ENCODE measurements around the gene EWSR1. TPM values are rescaled to one million over a fixed set of nuclear protein-coding genes. Genes with fewer than 3 reads are reported as not detected.

EWSR1 gene
- total and polyA plus RNA-seq, 2 donors (not counting 3 experiments of a cell fraction or from before 2014, with no cell fraction given) = 305 to 588 TPM

- peaks cover 2 to 28% of the 10 kb centered on the region in 2 experiments for H3K36me3 ChIP-seq (ENCODE audit: control insufficient read depth in 2 of 2, extremely low read depth in 1 of 2, insufficient read depth in 2 of 2, low read length in 2 of 2)
- no peaks in the 10 kb centered on the region for H3K4me1 ChIP-seq (ENCODE audit: control insufficient read depth, extremely low read depth, insufficient read depth, low read length)
- no peak overlapping the region for H3K27ac ChIP-seq (ENCODE audit: insufficient read depth, low read depth, low read length)
- H3K4me2 ChIP-seq (ENCODE audit: insufficient read depth, low read length) = no peak overlapping the region
- no peak overlapping the region for H2AFZ ChIP-seq (ENCODE audit: low read depth, low read length)
- BruUV-seq (replicated peaks) = no TSS peak
- H3K79me2 ChIP-seq (ENCODE audit: control insufficient read depth, insufficient read depth, low read length) = no peaks in the 10 kb centered on the region
- dilution Hi-C loops (cut with MboI; ENCODE audit: extremely low pct_ligation_motif_present, low sequenced_read_pairs) (no loop called here), intact Hi-C loops (cut with micrococcal nuclease) (no loop called here)
- no peaks in the 10 kb centered on the region for H3K27me3 ChIP-seq (ENCODE audit: control insufficient read depth in 2 of 2, insufficient read depth in 2 of 2, low read length in 2 of 2)
- no peaks in the 10 kb centered on the region for H4K20me1 ChIP-seq (replicated peaks; ENCODE audit: control insufficient read depth, extremely low read depth, insufficient read depth, low read length)
- H3K9me1 ChIP-seq (replicated peaks; ENCODE audit: control insufficient read depth, extremely low read depth, insufficient read depth, low read length) = no peaks in the 10 kb centered on the region
- no peak for DNase-seq (ENCODE audit: low read depth, low spot score)
- TF ChIP-seq POLR2A (IDR thresholded peaks at IDR 0.05; ENCODE audit: low read depth, low read length) = no peak
- TF ChIP-seq EZH2 (IDR thresholded peaks at IDR 0.05; ENCODE audit: borderline replicate concordance, low read depth, low read length, severe bottlenecking) = no peak
- TF ChIP-seq JUN (IDR thresholded peaks at IDR 0.05; ENCODE audit: borderline replicate concordance, insufficient read depth, insufficient read length, low read depth) = no peak
- no peak for TF ChIP-seq POLR2AphosphoS5 (IDR thresholded peaks at IDR 0.05; ENCODE audit: insufficient read depth, low read depth, low read length)
- no peak for TF ChIP-seq MAX (IDR thresholded peaks at IDR 0.05; ENCODE audit: insufficient read depth, insufficient read length)
- TF ChIP-seq CTCF (IDR thresholded peaks at IDR 0.05; ENCODE audit: extremely low read depth in 1 of 2, insufficient read depth in 1 of 2, low read depth in 1 of 2, low read length in 2 of 2) = no peak
- TF ChIP-seq MYC (IDR thresholded peaks at IDR 0.05; ENCODE audit: low read depth, low read length) = no peak
- TF ChIP-seq GATA2 (IDR thresholded peaks at IDR 0.05; ENCODE audit: insufficient read depth, insufficient read length, low read depth, low read length) = no peak
- no peak for TF ChIP-seq FOS (IDR thresholded peaks at IDR 0.05; ENCODE audit: borderline replicate concordance, insufficient read depth, low read length)
- peak; percentile 33 for FAIRE-seq
- POLR2A ChIA-PET = no interaction called here
- no peaks in the 10 kb centered on the region for H3K9me3 ChIP-seq (replicated peaks; ENCODE audit: control insufficient read depth, insufficient read depth, low read length)
- no peak overlapping the region for H3K4me3 ChIP-seq (replicated peaks in 1 of 3; ENCODE audit: insufficient read depth in 1 of 3, low read depth in 1 of 3, low read length in 3 of 3)
- CTCF ChIA-PET = interaction anchor here (1.4 kb wide), 1 partner anchor 34 kb away, joined by 5 read pairs; no protein-coding TSS in a partner anchor
- no peak overlapping the region for H3K9ac ChIP-seq (replicated peaks; ENCODE audit: extremely low read depth, insufficient read depth, low read length)
Observed at GRCh38 chr22:29325356-29325755, 57.3 kb downstream of the EWSR1 start.

All from endothelial cell of umbilical vein (primary cell).